Gastrocnemius medialis (tissue), 4 donors: ENCODE data around the gene VWA3A.

Experiments used
- CTCF ChIP-seq, 5 experiments: fragments of 450-650 bp in 3 of 5; fragments of 200-600 bp in 2 of 5; sonication (generic) in 2 of 5; IDR thresholded peaks in 4 of 5; conservative IDR thresholded peaks in 1 of 5; 1 replicate in 4 of 5; 2 replicates in 1 of 5; pipeline ENCODE4 v1.5.1; 2016 to 2019; ENCODE audit warnings: antibody characterized with exemption in 5 of 5, mild to moderate bottlenecking in 3 of 5, moderate library complexity in 3 of 5
- POLR2A ChIP-seq, 2 donors: fragments of 450-650 bp; IDR thresholded peaks; one replicate each; pipeline ENCODE4 v1.6.1; 2017; ENCODE audit warnings: antibody characterized with exemption in 2 of 2, mild to moderate bottlenecking in 2 of 2, moderate library complexity in 2 of 2

DNA sequence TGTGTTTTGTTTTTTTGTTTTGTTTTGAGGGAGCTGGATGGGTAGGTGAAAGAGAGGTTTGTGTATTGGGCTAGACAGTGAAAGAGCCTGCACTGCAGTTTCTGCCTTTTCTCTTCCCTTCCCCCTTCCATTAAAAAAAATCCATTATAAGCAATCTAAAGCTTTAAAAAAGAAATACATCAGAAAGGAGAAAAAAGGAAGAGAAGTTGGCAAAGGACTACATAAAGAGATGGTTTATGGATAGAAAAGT, 103.0 kb downstream of the VWA3A start:
- TF ChIP-seq CTCF (IDR thresholded peaks at IDR 0.05 in 4 of 5, conservative IDR thresholded peaks at IDR 0.05 in 1 of 5): no peak
- no peak for TF ChIP-seq POLR2A (IDR thresholded peaks at IDR 0.05)
